GM12878 (cell line): ENCODE measurements around the gene HHLA2. TPM values are rescaled to one million over a fixed set of nuclear protein-coding genes. Genes with fewer than 3 reads are reported as not detected.

Source experiments
- ATF7 ChIP-seq: fragments of 450-650 bp; IDR thresholded peaks from 2 replicates; pipeline ENCODE4 v1.6.1; 2016; ENCODE audit warnings: low read depth, mild to moderate bottlenecking
- CBX3 ChIP-seq: fragments of 200-600 bp; sonication (generic); IDR thresholded peaks from 2 replicates; pipeline ENCODE4 v1.6.1; 2016; ENCODE audit warnings: low read depth, borderline replicate concordance
- CBX5 ChIP-seq: sonication (generic); IDR thresholded peaks from 2 replicates; pipeline ENCODE4 v1.6.1; 2016; ENCODE audit warnings: low read depth, moderate library complexity, mild to moderate bottlenecking, inconsistent platforms
- FOXM1 ChIP-seq: IDR thresholded peaks from 2 replicates; pipeline ENCODE4 v1.6.1; 2012; ENCODE audit warnings: low read depth, mild to moderate bottlenecking, inconsistent platforms, low read length, moderate library complexity
- GATAD2B ChIP-seq: fragments of 450-650 bp; conservative IDR thresholded peaks from 2 replicates; pipeline ENCODE4 v1.6.1; 2017; ENCODE audit warnings: low read depth, mild to moderate bottlenecking, moderate library complexity
- MAX ChIP-seq: IDR thresholded peaks from 2 replicates; pipeline ENCODE4 v1.6.1; 2012; ENCODE audit warnings: low read depth, low read length, improper control_type of control experiment
- NFIC ChIP-seq: IDR thresholded peaks from 2 replicates; pipeline ENCODE4 v1.6.1; 2012; ENCODE audit warnings: low read depth, mild to moderate bottlenecking, inconsistent platforms, low read length, moderate library complexity
- NR2C1 ChIP-seq: fragments of 450-650 bp; IDR thresholded peaks from 2 replicates; pipeline ENCODE4 v1.6.1; 2017; ENCODE audit warnings: antibody characterized with exemption, mild to moderate bottlenecking, moderate library complexity
- REST ChIP-seq: IDR thresholded peaks from 2 replicates; pipeline ENCODE4 v1.6.1; 2012; ENCODE audit warnings: mild to moderate bottlenecking, low read depth, low read length
- SIN3A ChIP-seq: IDR thresholded peaks from 2 replicates; pipeline ENCODE4 v1.6.1; 2012; ENCODE audit warnings: low read depth, low read length, improper control_type of control experiment
- SMAD5 ChIP-seq: IDR thresholded peaks from 2 replicates; pipeline ENCODE4 v1.6.1; 2016; ENCODE audit warnings: antibody characterized with exemption, low read depth
- ZNF24 ChIP-seq: fragments of 450-650 bp; IDR thresholded peaks from 2 replicates; pipeline ENCODE4 v1.6.1; 2017; ENCODE audit warnings: antibody characterized with exemption, mild to moderate bottlenecking
- ZNF687 ChIP-seq: fragments of 450-650 bp; IDR thresholded peaks from 2 replicates; pipeline ENCODE4 v1.6.1; 2017; ENCODE audit warnings: mild to moderate bottlenecking, moderate library complexity
- ZZZ3 ChIP-seq: IDR thresholded peaks from 2 replicates; pipeline ENCODE4 v1.6.1; 2011; ENCODE audit warnings: low read depth; ENCODE audit not compliant: control insufficient read depth, insufficient read length
- polyA plus RNA-seq, 11 experiments: library from polyadenylated mRNA; depleted of rRNA in 4 of 11; unstranded in 6 of 11; stranded (reverse) in 5 of 11; fragments of >200 nt; fragmentation: Nextera tagmentation in 4 of 11; fragmentation: Illumina TruSeq in 1 of 11; extraction: Ambion mirVana in 4 of 11; extraction: Trizol in 1 of 11; gene quantifications; 1 replicate in 1 of 11; 2 replicates in 10 of 11; pipeline versions ENCODE4 v1.2.1 to v1.2.3, GENCODE V29; 2011 to 2016; ENCODE audit warnings: inconsistent platforms in 2 of 11, missing spikeins in 2 of 11, low read depth in 1 of 11
- total RNA-seq, 4 experiments: library from RNA; depleted of rRNA in 3 of 4; stranded (reverse); fragments of >200 nt in 3 of 4; fragmentation: Illumina TruSeq in 1 of 4; extraction: Trizol in 1 of 4; gene quantifications; 2 replicates each; pipeline versions ENCODE4 v1.2.1 to v1.2.3, GENCODE V29; 2013 to 2021
- TF ChIP-seq, protein P1 (sequence below): fragments of 150-350 bp; IDR thresholded peaks from 2 replicates; pipeline ENCODE4 v1.6.1; 2014; ENCODE audit warnings: mild to moderate bottlenecking, low read depth, low read length
- TF ChIP-seq, protein P2 (sequence below): fragments of 450-650 bp; formaldehyde crosslinking; IDR thresholded peaks from 2 replicates; pipeline ENCODE4 v1.5.0; 2022; ENCODE audit warnings: mild to moderate bottlenecking, missing genetic modification characterization

Gene HHLA2
- total and polyA plus RNA-seq, 10 of the 15 experiments (the other 5 are each of a cell fraction or from before 2014, with no cell fraction given), result 0.11 to 1.3 (median 0.28) TPM; not detected in 1

- TF ChIP-seq FOXM1, result peak; percentile 90; the same call in 1 of the 2 replicates
- TF ChIP-seq ZZZ3, result no peak
- TF ChIP-seq SMAD5, result no peak
- no peak for TF ChIP-seq REST
- TF ChIP-seq NR2C1, result no peak
- no peak for TF ChIP-seq CBX3
- TF ChIP-seq ZNF687, result no peak
- peak; percentile 96 for TF ChIP-seq ZNF24
- 0 out of 2 replicates have a peak, but pooled peaks have one; percentile 47 for TF ChIP-seq GATAD2B
- TF ChIP-seq, protein P1, sequence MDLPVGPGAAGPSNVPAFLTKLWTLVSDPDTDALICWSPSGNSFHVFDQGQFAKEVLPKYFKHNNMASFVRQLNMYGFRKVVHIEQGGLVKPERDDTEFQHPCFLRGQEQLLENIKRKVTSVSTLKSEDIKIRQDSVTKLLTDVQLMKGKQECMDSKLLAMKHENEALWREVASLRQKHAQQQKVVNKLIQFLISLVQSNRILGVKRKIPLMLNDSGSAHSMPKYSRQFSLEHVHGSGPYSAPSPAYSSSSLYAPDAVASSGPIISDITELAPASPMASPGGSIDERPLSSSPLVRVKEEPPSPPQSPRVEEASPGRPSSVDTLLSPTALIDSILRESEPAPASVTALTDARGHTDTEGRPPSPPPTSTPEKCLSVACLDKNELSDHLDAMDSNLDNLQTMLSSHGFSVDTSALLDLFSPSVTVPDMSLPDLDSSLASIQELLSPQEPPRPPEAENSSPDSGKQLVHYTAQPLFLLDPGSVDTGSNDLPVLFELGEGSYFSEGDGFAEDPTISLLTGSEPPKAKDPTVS, result no peak
- no peak for TF ChIP-seq SIN3A
- TF ChIP-seq MAX, result no peak
- peak; percentile 65 for TF ChIP-seq ATF7
- TF ChIP-seq, protein P2, sequence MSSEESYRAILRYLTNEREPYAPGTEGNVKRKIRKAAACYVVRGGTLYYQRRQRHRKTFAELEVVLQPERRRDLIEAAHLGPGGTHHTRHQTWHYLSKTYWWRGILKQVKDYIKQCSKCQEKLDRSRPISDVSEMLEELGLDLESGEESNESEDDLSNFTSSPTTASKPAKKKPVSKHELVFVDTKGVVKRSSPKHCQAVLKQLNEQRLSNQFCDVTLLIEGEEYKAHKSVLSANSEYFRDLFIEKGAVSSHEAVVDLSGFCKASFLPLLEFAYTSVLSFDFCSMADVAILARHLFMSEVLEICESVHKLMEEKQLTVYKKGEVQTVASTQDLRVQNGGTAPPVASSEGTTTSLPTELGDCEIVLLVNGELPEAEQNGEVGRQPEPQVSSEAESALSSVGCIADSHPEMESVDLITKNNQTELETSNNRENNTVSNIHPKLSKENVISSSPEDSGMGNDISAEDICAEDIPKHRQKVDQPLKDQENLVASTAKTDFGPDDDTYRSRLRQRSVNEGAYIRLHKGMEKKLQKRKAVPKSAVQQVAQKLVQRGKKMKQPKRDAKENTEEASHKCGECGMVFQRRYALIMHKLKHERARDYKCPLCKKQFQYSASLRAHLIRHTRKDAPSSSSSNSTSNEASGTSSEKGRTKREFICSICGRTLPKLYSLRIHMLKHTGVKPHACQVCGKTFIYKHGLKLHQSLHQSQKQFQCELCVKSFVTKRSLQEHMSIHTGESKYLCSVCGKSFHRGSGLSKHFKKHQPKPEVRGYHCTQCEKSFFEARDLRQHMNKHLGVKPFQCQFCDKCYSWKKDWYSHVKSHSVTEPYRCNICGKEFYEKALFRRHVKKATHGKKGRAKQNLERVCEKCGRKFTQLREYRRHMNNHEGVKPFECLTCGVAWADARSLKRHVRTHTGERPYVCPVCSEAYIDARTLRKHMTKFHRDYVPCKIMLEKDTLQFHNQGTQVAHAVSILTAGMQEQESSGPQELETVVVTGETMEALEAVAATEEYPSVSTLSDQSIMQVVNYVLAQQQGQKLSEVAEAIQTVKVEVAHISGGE (CRISPR knock-in tag), result no peak
- TF ChIP-seq NFIC, result peak; percentile 91
- TF ChIP-seq CBX5, result 0 out of 2 replicates have a peak, but pooled peaks have one; percentile 44
Measured at GRCh38 chr3:108292905-108293328, 3.4 kb upstream of the HHLA2 start (continued).
